Right forelimb (tissue), 1 donor: ENCODE data around the gene SLC30A10.
"Not testable (repeated sequence)": the region's sequence is repeated elsewhere in the genome, so short reads cannot be mapped to it uniquely, and the experiment has no call there.

Experiments
- DNase-seq: peaks from one replicate; pipeline ENCODE4 v3.0.0-alpha.2; 2018

SLC30A10 gene

GRCh38 chr1:219927298-219927955, 930 bp downstream of the SLC30A10 start:
- DNase-seq: no peak

GRCh38 chr1:219926363-219926998, 1.9 kb downstream of the SLC30A10 start:
- no peak for DNase-seq

- no peak for DNase-seq
These were observed 4.0 kb downstream of the SLC30A10 start for GRCh38 chr1:219924342-219924741.

DNA sequence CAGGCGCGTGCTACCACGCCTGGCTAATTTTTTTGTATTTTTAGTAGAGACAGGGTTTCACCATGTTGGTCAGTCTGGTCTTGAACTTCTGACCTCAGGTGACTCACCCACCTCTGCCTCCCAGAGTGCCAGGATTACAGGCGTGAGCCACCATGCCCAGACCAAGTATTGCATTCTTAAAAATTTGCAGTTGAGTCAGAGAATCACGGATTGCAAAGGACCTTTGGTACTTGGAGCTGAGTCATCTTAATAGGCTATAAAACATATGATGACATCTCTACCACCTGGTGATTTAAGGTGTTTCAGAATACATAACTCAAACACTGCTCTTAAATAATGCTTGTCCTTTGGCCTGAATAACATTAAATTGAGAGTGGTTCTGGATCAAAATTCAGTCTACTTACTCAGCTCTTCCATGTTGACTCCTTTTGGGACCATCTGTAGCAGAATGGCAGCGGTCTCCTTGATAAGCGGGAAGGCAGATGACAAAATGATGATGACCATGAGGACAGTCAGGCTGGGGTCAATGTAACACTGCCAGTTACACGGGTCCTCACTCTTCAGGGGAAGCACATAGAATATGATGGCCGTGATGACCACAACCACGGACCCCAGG, 10.4 kb downstream of the SLC30A10 start:
- no peak for DNase-seq

DNA sequence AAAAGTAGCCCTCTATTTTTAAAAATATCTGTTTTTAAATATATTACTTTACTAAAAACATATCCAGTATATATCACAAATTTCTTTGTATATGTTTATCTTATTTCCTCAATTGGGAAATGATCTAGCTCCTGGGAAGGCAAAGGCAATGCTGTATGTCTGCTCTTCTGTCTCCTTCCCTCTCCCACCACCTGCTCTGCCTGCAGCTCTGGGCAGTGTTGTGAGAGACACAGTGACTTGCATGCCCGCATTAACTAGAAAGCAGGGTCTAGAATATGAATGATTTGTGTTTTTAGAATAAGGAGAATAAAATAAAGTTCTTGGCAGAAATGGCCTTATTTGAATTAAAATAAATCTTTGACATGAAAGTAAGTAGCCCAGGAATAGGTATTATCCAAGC, 11.1 kb downstream of the SLC30A10 start:
- DNase-seq: no peak

DNA sequence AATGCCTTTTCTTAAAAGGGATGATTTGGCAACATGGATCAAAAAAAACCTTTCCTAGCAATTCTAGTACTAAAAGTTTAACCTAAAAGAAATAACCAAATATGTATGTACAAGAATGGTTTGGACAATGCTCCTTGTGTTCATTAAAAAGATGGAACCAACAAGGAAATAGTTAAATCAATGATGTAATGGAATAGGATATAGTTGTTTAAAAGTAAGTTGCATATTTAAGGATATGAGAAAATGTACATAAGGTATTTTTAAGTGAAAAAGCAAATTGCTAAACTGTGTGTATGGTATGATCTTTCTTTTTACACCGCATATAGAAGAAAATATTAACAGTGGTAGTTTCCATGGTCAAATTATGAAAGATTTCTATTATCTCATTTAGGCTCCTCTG, 12.1 kb downstream of the SLC30A10 start:
- DNase-seq: no peak

GRCh38 chr1:219913005-219913770, 15.2 kb downstream of the SLC30A10 start:
- no peak for DNase-seq

GRCh38 chr1:219910716-219911115, 17.6 kb downstream of the SLC30A10 start:
- DNase-seq: no peak

GRCh38 chr1:219909476-219909875, 18.9 kb downstream of the SLC30A10 start:
- no peak for DNase-seq

DNA sequence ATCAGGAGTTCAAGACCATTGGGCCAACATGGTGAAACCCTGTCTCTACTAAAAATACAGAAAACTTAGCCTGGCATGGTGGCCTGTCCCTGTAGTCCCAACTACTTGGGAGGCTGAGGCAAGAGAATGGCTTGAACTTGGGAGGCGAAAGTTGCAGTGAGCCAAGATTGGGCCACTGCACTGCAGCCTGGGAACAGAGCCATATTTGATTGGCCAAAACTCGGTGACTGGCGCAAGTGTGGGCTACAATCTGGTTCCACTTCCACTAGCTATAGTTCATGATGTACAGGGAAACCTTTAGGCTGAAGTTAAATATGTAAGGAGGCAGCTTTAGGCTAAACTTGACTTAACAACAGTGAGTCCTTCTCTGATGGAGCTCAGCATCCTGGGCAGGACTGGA, 20.2 kb downstream of the SLC30A10 start:
- no peak for DNase-seq

GRCh38 chr1:219907772-219908070, 20.6 kb downstream of the SLC30A10 start:
- DNase-seq: no peak

DNA sequence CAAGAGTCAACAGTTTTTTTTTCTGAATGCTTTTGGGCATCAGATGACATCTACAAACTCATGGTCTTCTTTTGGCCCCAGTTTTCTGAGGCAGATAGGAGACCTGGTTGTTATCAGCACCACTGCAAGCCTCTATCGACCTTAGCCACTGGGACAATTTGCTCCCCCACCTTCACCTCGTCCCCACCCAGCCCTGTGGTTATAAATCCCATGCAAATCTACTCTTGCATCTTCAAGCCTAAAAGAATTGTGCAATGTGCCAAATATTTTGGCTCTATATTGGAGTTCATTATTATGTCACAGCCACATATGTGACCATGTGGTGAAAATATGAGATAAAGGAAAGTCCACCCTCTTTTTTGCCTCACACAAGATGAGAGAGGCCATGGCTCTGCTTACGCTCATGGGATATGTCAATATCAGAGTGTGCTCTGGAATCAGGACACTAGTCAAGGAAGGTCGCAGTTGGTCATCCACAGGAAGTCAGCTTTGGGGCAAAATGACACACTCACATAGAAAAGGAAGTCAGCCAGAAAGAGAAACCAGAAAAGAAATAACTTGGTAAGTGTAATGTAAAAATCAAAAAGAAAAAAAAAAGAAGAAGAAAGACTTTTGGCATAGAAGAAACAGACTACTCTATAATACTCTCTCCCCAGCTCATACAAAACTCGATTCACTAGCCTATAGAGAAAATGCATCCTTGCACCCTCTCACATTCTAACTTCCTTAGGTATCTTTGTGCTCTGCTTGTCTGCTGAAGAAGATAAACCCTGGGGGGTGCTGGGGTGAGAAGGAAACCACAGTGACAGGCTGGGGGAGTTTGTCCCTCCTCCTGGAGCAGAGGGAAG, 21.2 kb downstream of the SLC30A10 start:
- DNase-seq: no peak

DNA sequence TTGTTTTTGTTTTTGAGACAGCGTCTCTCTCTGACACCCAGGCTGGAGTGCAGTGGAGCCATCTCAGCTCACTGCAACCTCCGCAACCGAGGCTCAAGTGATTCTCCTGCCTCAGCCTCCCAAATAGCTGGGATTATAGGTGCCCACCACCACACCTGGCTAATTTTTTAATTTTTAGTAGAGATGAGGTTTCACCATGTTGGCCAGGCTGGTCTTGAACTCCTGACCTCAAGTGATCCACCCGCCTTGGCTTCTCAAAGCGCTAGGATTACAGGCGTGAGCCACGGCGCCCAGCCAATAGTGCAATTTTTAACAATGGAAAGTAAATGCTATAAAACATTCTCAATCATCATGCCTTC, 21.8 kb downstream of the SLC30A10 start:
- not testable (repeated sequence) for DNase-seq

DNA sequence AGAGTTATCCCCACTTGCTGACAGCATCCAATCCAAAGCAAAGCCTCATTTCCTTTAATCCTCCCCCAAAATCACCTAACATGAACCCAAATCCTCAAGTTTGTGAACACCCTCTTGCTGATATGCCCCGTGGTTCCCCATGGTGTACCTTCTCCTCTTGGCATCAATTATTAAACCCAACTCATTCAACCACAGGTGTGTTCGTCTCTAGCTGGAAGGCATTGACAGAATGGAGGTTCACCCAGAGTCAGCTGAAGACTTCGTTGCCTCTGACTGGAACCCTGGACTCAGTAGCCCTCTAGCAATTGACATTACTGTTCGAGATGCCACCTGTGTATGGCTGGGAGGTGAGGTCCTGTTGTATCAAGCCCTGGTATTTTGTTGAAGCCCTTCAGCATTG, 22.8 kb downstream of the SLC30A10 start:
- no peak for DNase-seq

GRCh38 chr1:219904934-219905333, 23.4 kb downstream of the SLC30A10 start:
- DNase-seq: no peak

DNA sequence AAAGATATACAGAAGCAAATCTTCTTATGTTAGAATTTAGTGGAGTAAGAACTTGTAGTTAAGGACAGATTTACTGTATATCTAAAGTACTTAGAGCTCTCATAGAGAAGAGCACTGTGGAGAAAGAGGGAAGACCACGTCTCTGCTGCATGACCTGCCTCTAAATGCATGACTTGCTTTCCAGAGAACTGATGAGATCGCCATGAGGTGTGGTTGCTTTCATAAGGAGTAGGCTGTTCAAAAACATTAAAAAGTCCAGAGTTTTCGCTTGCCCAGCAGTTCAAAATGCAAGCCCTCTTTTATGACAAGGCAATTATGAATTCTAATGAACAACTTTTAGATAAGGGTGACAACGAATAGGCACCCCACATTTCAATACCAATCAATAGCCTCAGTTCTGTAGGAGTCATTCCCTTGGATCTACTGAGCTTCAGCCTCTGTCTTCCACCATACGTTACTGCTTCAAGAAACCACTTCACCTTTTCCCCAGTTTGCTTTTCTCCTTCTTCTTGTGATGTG, 24.9 kb downstream of the SLC30A10 start:
- DNase-seq: no peak

DNA sequence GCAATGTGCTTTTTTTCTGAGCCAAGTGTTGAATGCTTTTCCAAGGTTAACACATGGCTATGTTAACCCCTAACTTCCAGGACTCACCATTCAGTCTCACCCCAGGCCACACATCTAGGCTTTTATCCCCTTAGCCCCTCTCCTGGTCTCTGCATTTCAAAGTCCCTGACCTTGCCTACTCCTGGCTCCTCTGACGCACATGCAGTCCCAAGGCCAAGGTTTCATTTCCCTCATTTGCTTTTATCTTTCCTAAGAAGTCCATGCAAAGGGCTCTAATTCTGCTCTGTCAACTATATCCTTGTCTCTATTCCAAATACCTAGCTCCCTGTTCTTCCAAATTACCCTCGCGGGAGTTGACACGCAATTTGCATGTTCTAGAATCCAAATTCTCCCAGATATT, 25.4 kb downstream of the SLC30A10 start:
- no peak for DNase-seq

- DNase-seq: no peak
These were observed 27.5 kb downstream of the SLC30A10 start for GRCh38 chr1:219900882-219901281.

GRCh38 chr1:219900201-219900600, 28.2 kb downstream of the SLC30A10 start:
- no peak for DNase-seq

DNA sequence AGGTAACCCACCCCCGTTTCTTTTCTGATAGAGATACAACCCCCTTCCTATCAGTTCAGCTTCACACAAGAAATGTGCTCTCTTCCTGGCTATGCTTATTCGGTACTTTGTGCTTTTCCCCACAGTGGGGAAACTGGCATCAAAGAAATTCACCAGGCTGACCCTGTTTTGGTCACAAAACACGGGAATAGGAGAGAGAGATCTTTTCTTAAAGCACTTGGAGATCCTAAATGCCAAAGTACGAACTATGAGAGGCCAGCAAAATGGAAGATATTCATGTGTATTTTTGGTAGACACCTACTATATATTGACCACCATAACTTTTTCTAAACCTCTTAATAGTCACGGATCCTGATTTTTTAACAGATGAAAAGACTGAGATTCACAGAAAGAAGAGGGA, 30.0 kb downstream of the SLC30A10 start:
- no peak for DNase-seq

DNA sequence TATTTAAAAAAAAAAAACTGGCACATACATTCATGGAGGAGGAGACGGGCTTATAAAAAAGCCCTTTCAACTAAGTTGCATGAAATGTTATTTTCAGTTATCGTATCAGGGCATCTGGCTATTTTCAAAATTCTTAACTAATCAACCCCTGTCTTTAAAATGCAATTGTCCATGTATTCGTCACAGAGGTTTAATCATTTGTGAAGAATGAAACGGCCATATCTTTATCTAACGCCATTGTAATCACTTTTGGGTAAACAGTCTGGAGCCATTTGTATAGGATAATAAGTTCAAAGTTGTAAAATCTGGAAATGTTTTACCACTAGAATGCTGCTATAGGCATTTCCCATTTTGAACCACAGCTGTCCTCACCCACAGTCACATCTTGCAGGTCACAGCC, 30.4 kb downstream of the SLC30A10 start:
- no peak for DNase-seq

GRCh38 chr1:219892271-219892670, 36.1 kb downstream of the SLC30A10 start:
- DNase-seq: not testable (repeated sequence)

- not testable (repeated sequence) for DNase-seq
These were observed 36.5 kb downstream of the SLC30A10 start for GRCh38 chr1:219891846-219892245.
